SK-N-SH (cell line): Measurements from ENCODE around the gene SCAPER. TPM values are rescaled to one million over a fixed set of nuclear protein-coding genes. Genes with fewer than 3 reads are reported as not detected.

Experiments
- CTCF ChIA-PET: fragments of 300-600, 350-600 bp; formaldehyde crosslinking; extraction: SDS; loops from one replicate; lab custom pipeline; 2021; lab: Yijun Ruan, JAX
- POLR2A ChIA-PET: fragments of 350-600 bp; sonication (Branson Sonifier 250); formaldehyde crosslinking; extraction: SDS; loops from one replicate; lab custom pipeline; 2020; ENCODE audit warnings: antibody characterized with exemption, inconsistent platforms; lab: Yijun Ruan, JAX
- DNase-seq: peaks from one replicate; pipeline ENCODE4 v3.0.0; 2012
- H2AFZ ChIP-seq: fragments of 200-600 bp; sonication (generic); 2 replicates; pipeline ENCODE4 v1.8.1; 2016; ENCODE audit warnings: antibody characterized with exemption, mild to moderate bottlenecking, low read depth
- H3F3A ChIP-seq: fragments of 200-600 bp; sonication (generic); replicated peaks from 2 replicates; pipeline ENCODE3; 2016; ENCODE audit warnings: antibody characterized with exemption, mild to moderate bottlenecking; ENCODE audit not compliant: insufficient read depth
- H3K27ac ChIP-seq, 2 experiments: fragments of 200-500 bp in 1 of 2; fragments of 200-600 bp in 1 of 2; sonication (Bioruptor generic) in 1 of 2; sonication (generic), shearing (Covaris generic) in 1 of 2; 2 replicates each; pipeline versions ENCODE4 v1.5.1 to v1.6.1; 2014 to 2016; ENCODE audit warnings: low read depth in 2 of 2, inconsistent platforms in 1 of 2, low read length in 1 of 2, mild to moderate bottlenecking in 1 of 2, mixed read lengths in 1 of 2
- H3K27me3 ChIP-seq: fragments of 200-600 bp; sonication (generic), shearing (Covaris generic); 2 replicates; pipeline ENCODE4 v1.6.1; 2016; ENCODE audit warnings: mixed run types; ENCODE audit not compliant: insufficient read depth
- H3K36me3 ChIP-seq, 2 experiments: fragments of 200-500 bp in 1 of 2; fragments of 200-600 bp in 1 of 2; sonication (Bioruptor generic) in 1 of 2; sonication (generic) in 1 of 2; replicated peaks in 1 of 2; 2 replicates each; pipeline versions ENCODE3 to v1.5.1; 2014 to 2016; ENCODE audit warnings: low read length in 1 of 2, mild to moderate bottlenecking in 1 of 2; ENCODE audit not compliant: insufficient read depth in 2 of 2, control insufficient read depth in 1 of 2
- H3K4me1 ChIP-seq, 2 experiments: fragments of 200-500 bp in 1 of 2; fragments of 200-600 bp in 1 of 2; sonication (Bioruptor generic) in 1 of 2; sonication (generic), shearing (Covaris generic) in 1 of 2; 2 replicates each; pipeline versions ENCODE4 v1.5.1 to v1.6.1; 2014 to 2016; ENCODE audit warnings: low read depth in 1 of 2, low read length in 1 of 2, mixed run types in 1 of 2; ENCODE audit not compliant: insufficient read depth in 2 of 2, control insufficient read depth in 1 of 2
- H3K4me2 ChIP-seq: fragments of 200-600 bp; sonication (generic), shearing (Covaris generic); 2 replicates; pipeline ENCODE4 v1.6.1; 2017; ENCODE audit warnings: mixed run types
- H3K4me3 ChIP-seq, 2 experiments: fragments of 200-500 bp in 1 of 2; fragments of 200-600 bp in 1 of 2; sonication (Bioruptor generic) in 1 of 2; sonication (generic), shearing (Covaris generic) in 1 of 2; 2 replicates each; pipeline versions ENCODE4 v1.5.1 to v1.8.1; 2014 to 2016; ENCODE audit warnings: low read depth in 2 of 2, inconsistent platforms in 1 of 2, low read length in 1 of 2, mild to moderate bottlenecking in 1 of 2, mixed read lengths in 1 of 2, moderate library complexity in 1 of 2
- H3K79me2 ChIP-seq: fragments of 200-600 bp; sonication (generic); 2 replicates; pipeline ENCODE4 v1.8.1; 2017; ENCODE audit warnings: mild to moderate bottlenecking; ENCODE audit not compliant: insufficient read depth
- H3K9ac ChIP-seq: fragments of 200-600 bp; sonication (generic); 2 replicates; pipeline ENCODE4 v1.6.1; 2017; ENCODE audit warnings: mixed run types
- H3K9me2 ChIP-seq: fragments of 200-600 bp; sonication (generic); 2 replicates; pipeline ENCODE4 v1.6.1; 2017; ENCODE audit warnings: mixed run types
- H3K9me3 ChIP-seq: fragments of 200-600 bp; sonication (generic); 2 replicates; pipeline ENCODE4 v1.6.1; 2017; ENCODE audit warnings: mixed run types, mild to moderate bottlenecking, moderate library complexity
- H4K20me1 ChIP-seq: fragments of 200-600 bp; sonication (generic); 2 replicates; pipeline ENCODE4 v1.6.1; 2017; ENCODE audit warnings: mild to moderate bottlenecking, mixed run types; ENCODE audit not compliant: insufficient read depth
- ELF1 ChIP-seq: IDR thresholded peaks from 2 replicates; pipeline ENCODE4 v1.4.0; 2012
- FOXJ3 ChIP-seq: sonication (generic); formaldehyde crosslinking; IDR thresholded peaks from 2 replicates; pipeline ENCODE4 v1.5.1; 2020; ENCODE audit warnings: mild to moderate bottlenecking, missing genetic modification reagents
- GABPA ChIP-seq: IDR thresholded peaks from 2 replicates; pipeline ENCODE4 v1.4.0; 2012; ENCODE audit warnings: low read depth, mild to moderate bottlenecking
- JUND ChIP-seq: IDR thresholded peaks from 2 replicates; pipeline ENCODE4 v1.4.0; 2012
- NFIC ChIP-seq: IDR thresholded peaks from 2 replicates; pipeline ENCODE4 v1.4.0; 2012; ENCODE audit warnings: borderline replicate concordance
- NRF1 ChIP-seq: IDR thresholded peaks from 2 replicates; pipeline ENCODE4 v1.6.1; 2012; ENCODE audit warnings: low read depth, mild to moderate bottlenecking, low read length
- RXRA ChIP-seq: IDR thresholded peaks from 2 replicates; pipeline ENCODE4 v1.4.0; 2012; ENCODE audit warnings: low read depth, mild to moderate bottlenecking, borderline replicate concordance
- TCF12 ChIP-seq: IDR thresholded peaks from 2 replicates; pipeline ENCODE4 v1.4.0; 2012
- WGBS: methylation state at CpG from one replicate; pipeline ENCODE4 v1.1.6; 2017; ENCODE audit warnings: low lambda C conversion rate; 5-methylcytosine and 5-hydroxymethylcytosine counted together
- polyA plus RNA-seq, 3 experiments: library from polyadenylated mRNA; depleted of rRNA; stranded (reverse); fragments of >200 nt; gene quantifications; 2 replicates each; pipeline ENCODE4 v1.2.3, GENCODE V29; 2012
- TF ChIP-seq, protein P1 (sequence below): fragments of 150-350 bp; IDR thresholded peaks from 2 replicates; pipeline ENCODE4 v1.6.1; 2017; ENCODE audit warnings: antibody characterized with exemption, low read length, low read depth, borderline replicate concordance

SCAPER gene
- polyA plus RNA-seq, 1 of the 3 experiments (the other 2 are of a cell fraction), result 1.8 TPM

DNA sequence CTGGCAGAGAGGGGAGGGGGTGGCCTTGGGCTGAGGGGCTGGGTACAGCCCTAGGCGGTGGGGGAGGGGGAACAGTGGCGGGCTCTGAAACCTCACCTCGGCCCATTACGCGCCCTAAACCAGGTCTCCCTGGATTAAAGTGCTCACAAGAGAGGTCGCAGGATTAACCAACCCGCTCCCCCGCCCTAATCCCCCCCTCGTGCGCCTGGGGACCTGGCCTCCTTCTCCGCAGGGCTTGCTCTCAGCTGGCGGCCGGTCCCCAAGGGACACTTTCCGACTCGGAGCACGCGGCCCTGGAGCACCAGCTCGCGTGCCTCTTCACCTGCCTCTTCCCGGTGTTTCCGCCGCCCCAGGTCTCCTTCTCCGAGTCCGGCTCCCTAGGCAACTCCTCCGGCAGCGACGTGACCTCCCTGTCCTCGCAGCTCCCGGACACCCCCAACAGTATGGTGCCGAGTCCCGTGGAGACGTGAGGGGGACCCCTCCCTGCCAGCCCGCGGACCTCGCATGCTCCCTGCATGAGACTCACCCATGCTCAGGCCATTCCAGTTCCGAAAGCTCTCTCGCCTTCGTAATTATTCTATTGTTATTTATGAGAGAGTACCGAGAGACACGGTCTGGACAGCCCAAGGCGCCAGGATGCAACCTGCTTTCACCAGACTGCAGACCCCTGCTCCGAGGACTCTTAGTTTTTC lies 563.6 kb downstream of the SCAPER start:
- TF ChIP-seq RXRA (no peak), TCF12 (no peak), NRF1 (no peak), GABPA (no peak), ELF1 (no peak)
- TF ChIP-seq, protein P1, sequence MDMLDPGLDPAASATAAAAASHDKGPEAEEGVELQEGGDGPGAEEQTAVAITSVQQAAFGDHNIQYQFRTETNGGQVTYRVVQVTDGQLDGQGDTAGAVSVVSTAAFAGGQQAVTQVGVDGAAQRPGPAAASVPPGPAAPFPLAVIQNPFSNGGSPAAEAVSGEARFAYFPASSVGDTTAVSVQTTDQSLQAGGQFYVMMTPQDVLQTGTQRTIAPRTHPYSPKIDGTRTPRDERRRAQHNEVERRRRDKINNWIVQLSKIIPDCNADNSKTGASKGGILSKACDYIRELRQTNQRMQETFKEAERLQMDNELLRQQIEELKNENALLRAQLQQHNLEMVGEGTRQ, result no peak
- Histone ChIP-seq H3K79me2 (peaks cover 22% of the 10 kb centered on the region), H3K4me1 (peaks cover 0 to 19% of the 10 kb centered on the region in 2 experiments; a peak in 2 of 4 replicates), H3K9me2 (no peaks in the 10 kb centered on the region), H3K9me3 (no peaks in the 10 kb centered on the region), H2AFZ (no peak overlapping the region), H3K27ac (no peak overlapping the region), H3K4me2 (no peak overlapping the region), H3K9ac (no peak overlapping the region), H4K20me1 (0 out of 2 replicates have a peak, but pooled peaks cover 4% of the 10 kb centered on the region), H3K4me3 (no peak overlapping the region), H3K36me3 (peaks cover 0 to 25% of the 10 kb centered on the region in 2 experiments), H3K27me3 (no peaks in the 10 kb centered on the region), H3F3A (peaks cover 8% of the 10 kb centered on the region)
- ChIA-PET CTCF (no interaction called here), POLR2A (no interaction called here)
- DNase-seq, result peak; percentile 19
- 97% methylated on average over 37 of the region's 42 CpGs for WGBS

DNA sequence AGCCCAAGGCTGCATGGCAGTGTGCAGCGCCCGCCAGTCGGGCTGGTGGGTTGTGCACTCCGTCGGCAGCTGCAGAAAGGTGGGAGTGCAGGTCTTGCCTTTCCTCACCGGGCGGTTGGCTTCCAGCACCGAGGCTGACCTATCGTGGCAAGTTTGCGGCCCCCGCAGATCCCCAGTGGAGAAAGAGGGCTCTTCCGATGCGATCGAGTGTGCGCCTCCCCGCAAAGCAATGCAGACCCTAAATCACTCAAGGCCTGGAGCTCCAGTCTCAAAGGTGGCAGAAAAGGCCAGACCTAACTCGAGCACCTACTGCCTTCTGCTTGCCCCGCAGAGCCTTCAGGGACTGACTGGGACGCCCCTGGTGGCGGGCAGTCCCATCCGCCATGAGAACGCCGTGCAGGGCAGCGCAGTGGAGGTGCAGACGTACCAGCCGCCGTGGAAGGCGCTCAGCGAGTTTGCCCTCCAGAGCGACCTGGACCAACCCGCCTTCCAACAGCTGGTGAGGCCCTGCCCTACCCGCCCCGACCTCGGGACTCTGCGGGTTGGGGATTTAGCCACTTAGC lies 564.3 kb downstream of the SCAPER start:
- WGBS, result 100% methylated on average over 14 of the region's 35 CpGs
- H3K4me1 ChIP-seq, result peaks cover 0 to 19% of the 10 kb centered on the region in 2 experiments; a peak in 2 of 4 replicates
- no peaks in the 10 kb centered on the region for H3K27me3 ChIP-seq
- peaks cover 22% of the 10 kb centered on the region for H3K79me2 ChIP-seq
- TF ChIP-seq JUND, result no peak
- TF ChIP-seq NFIC, result no peak
- no peak for TF ChIP-seq GABPA
- no peak for TF ChIP-seq FOXJ3 (CRISPR knock-in tag)
- TF ChIP-seq, protein P1, result no peak
- no peaks in the 10 kb centered on the region for H3K9me3 ChIP-seq
- H3K36me3 ChIP-seq, result peaks cover 0 to 22% of the 10 kb centered on the region in 2 experiments
- DNase-seq, result no peak
- POLR2A ChIA-PET, result no interaction called here
- H2AFZ ChIP-seq, result no peak overlapping the region
- no peak overlapping the region for H3K9ac ChIP-seq
- H3K9me2 ChIP-seq, result no peaks in the 10 kb centered on the region
- no peak overlapping the region for H3K4me3 ChIP-seq
- CTCF ChIA-PET, result no interaction called here
- H3K27ac ChIP-seq, result no peak overlapping the region
- H3K4me2 ChIP-seq, result no peak overlapping the region
- peaks cover 8% of the 10 kb centered on the region for H3F3A ChIP-seq
- H4K20me1 ChIP-seq, result 0 out of 2 replicates have a peak, but pooled peaks cover 4% of the 10 kb centered on the region
